MG63 (cell line): Measurements from ENCODE around the gene SPRR1A. TPM values are rescaled to one million over a fixed set of nuclear protein-coding genes. Genes with fewer than 3 reads are reported as not detected.

ENCODE experiments used
- DNase-seq: peaks from one replicate; pipeline ENCODE4 v3.0.0-alpha.2; 2020
- H3K27me3 ChIP-seq: fragments of 250-450 bp; sonication (Bioruptor Pico); 2 replicates; pipeline ENCODE4 v1.5.1; 2020; ENCODE audit warnings: mild to moderate bottlenecking, moderate library complexity
- H3K36me3 ChIP-seq: fragments of 250-450 bp; sonication (Bioruptor Pico); 2 replicates; pipeline ENCODE4 v1.5.1; 2020; ENCODE audit warnings: mild to moderate bottlenecking, moderate library complexity
- H3K4me3 ChIP-seq: fragments of 250-450 bp; sonication (Bioruptor Pico); 2 replicates; pipeline ENCODE4 v1.5.1; 2020; ENCODE audit warnings: mild to moderate bottlenecking, moderate library complexity
- H3K9me3 ChIP-seq: fragments of 250-450 bp; sonication (Bioruptor Pico); 2 replicates; pipeline ENCODE4 v1.5.1; 2020; ENCODE audit warnings: mild to moderate bottlenecking, moderate library complexity
- total RNA-seq: library from RNA; depleted of rRNA; stranded (reverse); fragments of >200 nt; shearing (Covaris generic); gene quantifications from 2 replicates; pipeline ENCODE4 v1.2.3, GENCODE V29; 2014; ENCODE audit warnings: low replicate concordance; rRNA removed

Gene SPRR1A
- total RNA-seq: not detected in 2 replicates

DNA sequence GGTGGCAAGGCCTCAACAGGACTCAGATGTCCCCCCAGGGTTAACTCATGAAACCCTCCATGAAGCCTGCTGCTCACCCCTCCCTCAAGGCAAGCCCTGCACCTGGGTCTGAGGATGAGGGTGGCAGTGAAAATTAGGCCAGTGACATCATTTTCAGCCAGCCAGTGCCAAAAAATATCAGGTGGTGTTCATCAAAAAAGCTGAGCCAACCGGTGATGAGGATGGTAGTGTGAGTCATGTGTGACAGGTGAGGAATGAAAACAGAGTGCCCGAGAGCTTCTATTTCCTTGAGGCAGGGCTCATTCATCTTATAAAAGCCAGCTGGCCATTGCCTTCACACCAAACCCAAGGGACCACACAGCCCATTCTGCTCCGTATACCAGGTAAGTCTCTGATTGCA lies at the start of gene SPRR1A:
Gene SPRR1A, plus strand, starts transcription at position 339 of the 400 bp plus-strand sequence. CDS start 1,150 bp downstream, outside the sequence.
- DNase-seq: no peak
- Histone ChIP-seq H3K4me3 (no peak within 1 kb of the TSS), H3K9me3 (0 out of 2 replicates have a peak, but pooled peaks cover 3% of the 10 kb centered on the region), H3K27me3 (peaks cover 7% of the 10 kb centered on the region; the same call in 1 of the 2 replicates), H3K36me3 (no peaks in the 10 kb centered on the region)

GRCh38 chr1:152940614-152941013 lies 43.3 kb upstream of the SPRR1A start:
- no peaks in the 10 kb centered on the region; the same call in 1 of the 2 replicates for H3K27me3 ChIP-seq
- H3K4me3 ChIP-seq: no peak overlapping the region
- H3K36me3 ChIP-seq: no peaks in the 10 kb centered on the region
- DNase-seq: no peak
- no peaks in the 10 kb centered on the region for H3K9me3 ChIP-seq

GRCh38 chr1:152941037-152941711 lies 42.7 kb upstream of the SPRR1A start:
- DNase-seq: no peak
- H3K36me3 ChIP-seq: no peaks in the 10 kb centered on the region
- H3K27me3 ChIP-seq: no peaks in the 10 kb centered on the region; the same call in 1 of the 2 replicates
- no peaks in the 10 kb centered on the region for H3K9me3 ChIP-seq
- no peak overlapping the region for H3K4me3 ChIP-seq

DNA sequence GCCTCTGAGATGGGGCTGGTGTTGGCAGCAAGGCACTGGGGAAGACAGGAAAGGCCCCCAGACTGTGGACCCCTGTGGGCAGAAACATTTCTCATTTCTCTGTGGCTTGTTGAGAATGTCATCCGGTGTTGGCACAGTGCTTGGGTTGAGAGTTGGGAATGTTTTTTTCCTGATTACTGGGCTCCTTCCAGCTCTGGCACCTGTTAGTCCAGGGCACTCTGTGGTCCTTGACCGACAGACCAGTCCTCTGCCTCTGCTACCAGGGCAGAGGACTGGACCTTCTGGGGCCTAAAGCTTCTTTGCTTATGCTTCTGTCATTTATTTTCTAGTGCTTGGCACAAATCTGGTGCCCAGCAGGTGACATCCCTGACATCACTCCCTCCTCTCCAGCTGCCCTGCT lies 41.7 kb upstream of the SPRR1A start:
- no peaks in the 10 kb centered on the region for H3K9me3 ChIP-seq
- H3K27me3 ChIP-seq: no peaks in the 10 kb centered on the region; the same call in 1 of the 2 replicates
- H3K36me3 ChIP-seq: no peaks in the 10 kb centered on the region
- no peak overlapping the region for H3K4me3 ChIP-seq
- DNase-seq: no peak

- Histone ChIP-seq H3K27me3 (peaks cover 4% of the 10 kb centered on the region), H3K4me3 (no peak overlapping the region), H3K36me3 (no peaks in the 10 kb centered on the region), H3K9me3 (no peaks in the 10 kb centered on the region)
- DNase-seq: no peak
Measured at GRCh38 chr1:152946248-152946647, 37.6 kb upstream of the SPRR1A start.

DNA sequence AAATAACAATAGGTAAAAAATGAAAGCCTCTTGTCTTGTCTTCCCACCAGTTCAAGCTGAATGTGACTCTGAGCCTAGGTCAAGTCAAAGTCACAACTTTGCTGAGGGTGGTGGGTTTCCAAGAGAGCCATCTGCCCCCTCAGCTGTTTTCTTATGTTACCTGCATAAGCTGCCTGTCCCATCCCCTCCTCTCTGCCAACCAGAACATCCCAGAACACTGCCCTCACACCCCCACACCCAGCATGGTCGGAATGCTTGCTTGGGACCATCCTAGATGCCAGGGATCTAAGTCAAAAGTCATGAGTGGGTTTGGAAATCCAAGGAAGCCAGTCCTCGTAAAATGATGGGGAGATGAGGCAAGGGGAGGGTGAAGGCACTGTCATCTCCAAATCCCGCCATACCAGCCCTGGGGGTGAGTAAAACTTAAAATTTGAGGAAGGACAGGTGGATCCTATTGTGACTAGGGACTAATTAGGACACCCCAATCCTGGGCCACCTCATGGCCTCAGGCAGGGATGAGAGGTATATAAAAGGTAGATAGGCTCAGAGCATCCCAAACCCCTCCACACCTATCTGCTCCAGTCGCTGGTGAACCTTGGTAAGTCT lies 37.1 kb upstream of the SPRR1A start, which contains the start of gene SPRR5:
Gene SPRR5, plus strand, starts transcription at position 556 of the 606 bp plus-strand sequence. CDS start 1,349 bp downstream, outside the sequence.
- Histone ChIP-seq H3K4me3 (no peak within 1 kb of the TSS), H3K36me3 (no peaks in the 10 kb centered on the region), H3K9me3 (no peaks in the 10 kb centered on the region), H3K27me3 (peaks cover 7% of the 10 kb centered on the region)
- DNase-seq: no peak

- no peak for DNase-seq
- Histone ChIP-seq H3K27me3 (peaks cover 11% of the 10 kb centered on the region), H3K9me3 (no peaks in the 10 kb centered on the region), H3K4me3 (no peak overlapping the region), H3K36me3 (no peaks in the 10 kb centered on the region)
Measured at GRCh38 chr1:152951711-152952110, 32.2 kb upstream of the SPRR1A start.

GRCh38 chr1:152953761-152954160 lies 30.1 kb upstream of the SPRR1A start:
- peaks cover 11% of the 10 kb centered on the region for H3K27me3 ChIP-seq
- no peaks in the 10 kb centered on the region for H3K36me3 ChIP-seq
- no peak for DNase-seq
- H3K4me3 ChIP-seq: no peak overlapping the region
- H3K9me3 ChIP-seq: no peaks in the 10 kb centered on the region

GRCh38 chr1:152954436-152954835 lies 29.4 kb upstream of the SPRR1A start:
- DNase-seq: no peak
- Histone ChIP-seq H3K4me3 (no peak overlapping the region), H3K36me3 (no peaks in the 10 kb centered on the region), H3K27me3 (peaks cover 11% of the 10 kb centered on the region), H3K9me3 (no peaks in the 10 kb centered on the region)

DNA sequence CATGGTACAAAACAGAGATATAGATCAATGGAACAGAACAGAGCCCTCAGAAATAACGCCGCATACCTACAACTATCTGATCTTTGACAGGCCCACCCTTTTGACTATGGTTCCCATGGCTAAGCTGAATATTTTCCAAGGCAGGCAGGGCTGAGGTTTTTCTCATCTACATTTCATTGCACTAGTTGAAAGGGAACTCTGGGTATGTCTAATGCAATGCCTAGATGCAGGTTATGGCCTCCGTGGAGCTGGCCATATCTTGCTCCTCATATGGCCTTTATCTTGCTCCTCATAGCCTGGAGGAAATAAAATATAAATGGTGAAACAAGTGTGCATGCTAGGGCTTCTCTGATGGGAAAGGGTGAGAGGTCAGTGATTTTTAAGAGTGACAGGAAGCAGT lies 26.3 kb upstream of the SPRR1A start:
- Histone ChIP-seq H3K9me3 (no peaks in the 10 kb centered on the region), H3K36me3 (no peaks in the 10 kb centered on the region), H3K27me3 (peaks cover 2% of the 10 kb centered on the region; the same call in 1 of the 2 replicates), H3K4me3 (no peak overlapping the region)
- no peak for DNase-seq

GRCh38 chr1:152959273-152959672 lies 24.6 kb upstream of the SPRR1A start:
- Histone ChIP-seq H3K27me3 (no peaks in the 10 kb centered on the region), H3K4me3 (no peak overlapping the region), H3K9me3 (no peaks in the 10 kb centered on the region), H3K36me3 (no peaks in the 10 kb centered on the region)
- no peak for DNase-seq

- Histone ChIP-seq H3K4me3 (no peak overlapping the region), H3K27me3 (no peaks in the 10 kb centered on the region), H3K36me3 (no peaks in the 10 kb centered on the region), H3K9me3 (no peaks in the 10 kb centered on the region)
- DNase-seq: no peak
Measured at GRCh38 chr1:152959801-152960451, 24.0 kb upstream of the SPRR1A start.

- no peak for DNase-seq
- H3K27me3 ChIP-seq: no peaks in the 10 kb centered on the region
- no peaks in the 10 kb centered on the region for H3K36me3 ChIP-seq
- H3K9me3 ChIP-seq: no peaks in the 10 kb centered on the region
- no peak overlapping the region for H3K4me3 ChIP-seq
Measured at GRCh38 chr1:152960452-152961044, 23.3 kb upstream of the SPRR1A start.

DNA sequence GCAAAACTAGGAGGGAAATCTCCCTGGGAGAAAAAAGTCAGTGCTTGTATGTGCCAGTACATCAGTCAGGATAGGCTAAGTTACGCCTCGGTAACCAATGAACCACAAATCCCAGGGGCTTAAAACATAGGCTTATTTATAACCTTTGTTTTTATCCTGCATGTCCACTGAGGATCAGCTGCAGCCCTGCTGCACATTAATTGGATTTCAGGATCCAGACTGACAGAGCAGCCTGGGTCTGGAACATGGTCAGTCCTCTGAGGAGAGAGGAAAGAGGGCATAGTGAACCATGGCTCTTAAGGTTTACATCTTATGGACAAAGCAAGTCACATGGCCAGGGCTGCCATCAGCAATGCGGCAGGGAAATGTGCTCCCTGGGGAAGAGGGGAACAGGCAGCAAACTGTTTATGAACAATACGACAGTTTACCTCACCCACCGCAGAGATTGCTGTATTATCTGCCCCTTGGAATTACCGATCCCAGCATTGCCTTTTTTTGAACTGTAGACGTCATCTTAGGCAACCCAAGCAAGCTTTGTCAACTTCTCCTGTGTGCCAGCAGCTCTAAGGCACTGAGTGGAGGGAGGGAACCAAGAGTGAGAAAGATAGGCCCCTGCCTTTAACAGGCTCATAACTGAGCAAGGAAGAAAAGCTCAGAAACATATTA lies 22.5 kb upstream of the SPRR1A start:
- no peaks in the 10 kb centered on the region for H3K36me3 ChIP-seq
- no peaks in the 10 kb centered on the region for H3K27me3 ChIP-seq
- DNase-seq: no peak
- no peak overlapping the region for H3K4me3 ChIP-seq
- H3K9me3 ChIP-seq: no peaks in the 10 kb centered on the region

DNA sequence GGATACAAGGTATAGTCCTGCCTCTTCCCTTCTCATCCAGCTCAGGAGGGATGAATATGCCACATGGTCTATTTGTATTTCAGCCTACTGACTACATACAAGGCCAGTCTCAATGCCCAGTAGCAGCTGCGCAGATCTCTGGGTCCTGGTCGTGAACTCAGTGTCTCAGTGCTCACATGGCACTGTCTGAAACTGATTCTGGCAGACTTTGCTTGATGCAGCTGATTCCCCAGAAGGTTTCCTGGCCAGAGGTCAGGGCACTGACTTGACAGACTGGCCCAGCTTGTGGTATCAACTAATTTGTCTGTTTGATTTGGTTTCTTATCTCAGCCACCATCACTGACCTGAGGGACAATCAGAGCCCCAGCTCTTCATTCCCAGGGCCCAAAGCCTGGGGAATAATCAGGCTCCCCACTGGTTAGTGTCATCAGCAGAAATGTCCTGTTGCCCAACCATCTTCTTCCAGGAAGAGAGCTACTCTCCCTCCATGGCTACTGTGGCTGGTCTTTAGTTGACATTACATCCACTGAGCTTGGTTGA lies 20.9 kb upstream of the SPRR1A start:
- DNase-seq: no peak
- Histone ChIP-seq H3K36me3 (no peaks in the 10 kb centered on the region), H3K4me3 (no peak overlapping the region), H3K27me3 (no peaks in the 10 kb centered on the region), H3K9me3 (no peaks in the 10 kb centered on the region)

- Histone ChIP-seq H3K4me3 (no peak overlapping the region), H3K27me3 (no peaks in the 10 kb centered on the region), H3K9me3 (no peaks in the 10 kb centered on the region), H3K36me3 (no peaks in the 10 kb centered on the region)
- no peak for DNase-seq
Measured at GRCh38 chr1:152964536-152964935, 19.3 kb upstream of the SPRR1A start.
